ENCODE results near the gene RAB25.
"Not testable (repeated sequence)": the region's sequence is repeated elsewhere in the genome, so short reads cannot be mapped to it uniquely, and the experiment has no call there.

Gene RAB25

DNA sequence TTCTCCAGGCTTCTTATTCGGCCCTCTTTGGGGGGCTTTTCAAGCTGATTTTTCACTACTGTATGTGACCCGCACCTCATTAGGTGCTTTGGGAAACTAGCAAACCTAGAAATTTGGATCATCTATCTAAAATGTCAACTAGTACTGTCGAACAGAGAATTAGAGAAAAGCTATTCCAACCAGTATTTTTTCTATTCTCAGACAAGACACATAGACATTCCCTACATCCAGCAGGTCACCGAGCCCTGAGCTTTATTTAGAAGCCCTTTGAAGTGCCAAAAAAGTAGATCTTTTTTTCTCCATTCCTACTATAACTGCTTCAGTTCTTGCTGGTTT, 39.9 kb upstream of the RAB25 start:
- DNase-seq (ENCODE audit: extremely low spot score), result no peak
- TF ChIP-seq, protein P1, sequence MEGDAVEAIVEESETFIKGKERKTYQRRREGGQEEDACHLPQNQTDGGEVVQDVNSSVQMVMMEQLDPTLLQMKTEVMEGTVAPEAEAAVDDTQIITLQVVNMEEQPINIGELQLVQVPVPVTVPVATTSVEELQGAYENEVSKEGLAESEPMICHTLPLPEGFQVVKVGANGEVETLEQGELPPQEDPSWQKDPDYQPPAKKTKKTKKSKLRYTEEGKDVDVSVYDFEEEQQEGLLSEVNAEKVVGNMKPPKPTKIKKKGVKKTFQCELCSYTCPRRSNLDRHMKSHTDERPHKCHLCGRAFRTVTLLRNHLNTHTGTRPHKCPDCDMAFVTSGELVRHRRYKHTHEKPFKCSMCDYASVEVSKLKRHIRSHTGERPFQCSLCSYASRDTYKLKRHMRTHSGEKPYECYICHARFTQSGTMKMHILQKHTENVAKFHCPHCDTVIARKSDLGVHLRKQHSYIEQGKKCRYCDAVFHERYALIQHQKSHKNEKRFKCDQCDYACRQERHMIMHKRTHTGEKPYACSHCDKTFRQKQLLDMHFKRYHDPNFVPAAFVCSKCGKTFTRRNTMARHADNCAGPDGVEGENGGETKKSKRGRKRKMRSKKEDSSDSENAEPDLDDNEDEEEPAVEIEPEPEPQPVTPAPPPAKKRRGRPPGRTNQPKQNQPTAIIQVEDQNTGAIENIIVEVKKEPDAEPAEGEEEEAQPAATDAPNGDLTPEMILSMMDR (IDR thresholded peaks at IDR 0.05; ENCODE audit: control extremely low read depth, extremely low read depth, low read depth, missing control alignments), result no peak
- ChIA-PET CTCF (interaction anchor here (0.7 to 1.2 kb wide), 3 partner anchors 29 to 45 kb away, joined by 3 to 5 read pairs (median 3); partner anchors contain the start of genes LAMTOR2 and UBQLN4), POLR2A (interaction anchor here (0.5 to 0.6 kb wide), 3 partner anchors 48 to 885 kb away, joined by 3 to 8 read pairs (median 6); no protein-coding TSS in a partner anchor)

DNA sequence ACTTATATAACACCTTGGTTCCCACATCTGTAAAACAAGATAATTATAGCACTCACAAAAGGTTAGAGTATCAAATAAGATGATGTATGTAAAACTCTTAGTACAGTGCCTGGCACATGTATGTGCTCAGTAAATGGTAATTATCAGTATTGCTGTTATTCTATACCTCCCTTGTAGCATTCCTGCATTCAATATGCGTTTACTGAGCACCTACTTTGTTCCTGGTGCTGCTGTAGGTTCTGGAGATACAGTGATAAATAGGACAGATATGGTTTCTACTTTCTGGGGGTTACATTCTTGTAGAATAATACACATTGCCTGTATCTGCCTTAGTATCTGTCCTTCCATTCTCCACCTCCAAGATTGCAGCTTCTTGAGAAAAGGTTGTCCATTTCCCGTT, 39.0 kb upstream of the RAB25 start:
- TF ChIP-seq, protein P1 (IDR thresholded peaks at IDR 0.05; ENCODE audit: control extremely low read depth, extremely low read depth, low read depth, missing control alignments), result no peak
- ChIA-PET POLR2A (interaction anchor here (0.6 kb wide), 1 partner anchor 765 kb away, joined by 3 read pairs; no protein-coding TSS in a partner anchor), CTCF (no interaction called here)
- no peak for DNase-seq (ENCODE audit: extremely low spot score)

DNA sequence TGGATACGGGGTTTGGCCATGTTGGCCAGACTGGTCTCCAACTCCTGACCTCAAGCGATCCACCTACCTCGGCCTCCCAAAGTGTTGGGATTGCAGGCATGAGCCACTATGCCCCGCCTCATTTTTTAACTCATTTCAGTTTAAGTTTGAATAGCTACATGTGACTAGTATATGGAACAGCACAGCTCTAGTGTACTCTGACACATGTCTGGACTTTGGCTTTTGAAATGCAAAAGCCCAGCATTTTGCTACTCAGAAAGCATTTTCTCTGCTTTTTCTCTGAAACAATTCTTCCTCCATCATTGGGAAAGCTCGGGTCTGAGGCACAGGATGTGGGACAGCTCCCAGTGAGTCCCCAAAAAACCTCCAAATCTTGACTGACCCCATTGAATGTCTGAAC, 36.2 kb upstream of the RAB25 start:
- CTCF ChIA-PET, result interaction anchor here (1.1 to 2.6 kb wide), 5 partner anchors 8 to 130 kb away, joined by 3 to 27 read pairs (median 5); no protein-coding TSS in a partner anchor

DNA sequence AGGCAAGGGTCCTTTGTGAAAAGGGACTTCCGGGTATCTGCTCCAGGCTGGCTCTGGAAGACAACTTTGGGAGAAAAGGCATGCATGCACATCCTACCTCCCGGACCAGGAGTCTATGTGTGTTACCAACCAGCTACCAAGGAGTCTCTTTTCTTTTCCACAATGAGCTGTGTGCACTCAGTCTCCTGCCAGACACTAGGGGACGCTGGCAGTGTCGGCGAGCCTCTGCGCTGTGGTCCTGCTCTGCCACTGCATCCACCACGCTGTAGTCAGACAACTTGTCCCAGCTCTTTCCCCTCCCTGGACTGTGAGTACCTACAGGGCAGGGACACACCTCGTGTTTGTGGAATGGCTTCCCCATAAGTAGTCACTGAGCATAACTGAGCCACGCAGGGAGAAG, 35.1 kb upstream of the RAB25 start:
- CTCF ChIA-PET, result interaction anchor here (0.7 to 2.6 kb wide), 13 partner anchors 10 to 131 kb away, joined by 3 to 27 read pairs (median 4); no protein-coding TSS in a partner anchor

More for the DNA sequence above, 36.2 kb upstream of the RAB25 start:
- TF ChIP-seq, protein P1 (IDR thresholded peaks at IDR 0.05; ENCODE audit: control extremely low read depth, extremely low read depth, low read depth, missing control alignments), result no peak
- POLR2A ChIA-PET, result no interaction called here
- no peak for DNase-seq (ENCODE audit: extremely low spot score)

DNA sequence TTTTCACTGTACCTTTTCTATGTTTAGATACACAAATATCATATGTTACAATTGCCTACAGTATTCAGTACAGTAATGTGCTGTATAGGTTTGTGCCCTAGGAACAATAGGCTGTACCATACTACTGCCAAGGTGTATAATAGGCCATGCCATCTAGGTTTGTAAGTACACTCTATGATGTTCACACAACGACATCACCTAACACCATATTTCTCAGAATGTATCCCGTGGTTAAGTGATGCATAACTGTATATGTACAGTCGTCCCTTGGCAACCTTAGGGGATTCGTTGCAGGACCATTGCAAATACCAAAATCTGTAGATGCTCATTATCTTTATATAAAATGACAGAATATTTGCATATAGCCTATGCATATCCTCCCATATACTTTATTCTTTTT, 34.4 kb upstream of the RAB25 start:
- ChIA-PET POLR2A (no interaction called here), CTCF (interaction anchor here (1.1 to 2.6 kb wide), 3 partner anchors 13 to 102 kb away, joined by 3 to 27 read pairs (median 4); no protein-coding TSS in a partner anchor)
- TF ChIP-seq, protein P1 (IDR thresholded peaks at IDR 0.05; ENCODE audit: control extremely low read depth, extremely low read depth, low read depth, missing control alignments), result no peak

More for the DNA sequence above, 35.1 kb upstream of the RAB25 start:
- peak; percentile 71 for DNase-seq (ENCODE audit: extremely low spot score)
- TF ChIP-seq, protein P1 (IDR thresholded peaks at IDR 0.05; ENCODE audit: control extremely low read depth, extremely low read depth, low read depth, missing control alignments), result peak; percentile 76
- POLR2A ChIA-PET, result no interaction called here

DNA sequence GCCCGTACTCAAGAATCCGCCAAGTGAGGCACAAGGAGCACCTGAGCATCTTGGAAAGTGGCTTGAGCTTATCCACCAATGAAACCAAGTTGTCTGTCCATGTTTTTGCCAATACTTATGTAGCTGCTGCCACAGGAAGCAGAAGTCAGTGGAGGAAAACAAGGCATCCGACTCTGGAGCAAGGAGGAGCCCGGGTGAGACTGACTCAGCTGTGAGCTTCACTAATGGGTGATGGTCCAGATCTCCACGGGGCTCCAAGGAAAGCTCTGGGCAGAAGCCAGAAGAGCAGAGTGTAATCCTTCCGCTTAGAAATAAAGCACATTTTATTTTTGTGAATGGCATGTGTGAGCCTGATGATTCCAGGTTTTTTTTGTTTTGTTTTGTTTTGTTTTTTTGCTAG, 27.9 kb upstream of the RAB25 start:
- POLR2A ChIA-PET, result interaction anchor here (0.6 kb wide), 1 partner anchor 140 kb away, joined by 3 read pairs; no protein-coding TSS in a partner anchor
- DNase-seq (ENCODE audit: extremely low spot score), result no peak
- CTCF ChIA-PET, result interaction anchor here (0.9 to 2.7 kb wide), 5 partner anchors 7 to 43 kb away, joined by 3 to 8 read pairs (median 5); partner anchors contain the start of gene UBQLN4

More for the DNA sequence above, 34.4 kb upstream of the RAB25 start:
- DNase-seq (ENCODE audit: extremely low spot score), result no peak

DNA sequence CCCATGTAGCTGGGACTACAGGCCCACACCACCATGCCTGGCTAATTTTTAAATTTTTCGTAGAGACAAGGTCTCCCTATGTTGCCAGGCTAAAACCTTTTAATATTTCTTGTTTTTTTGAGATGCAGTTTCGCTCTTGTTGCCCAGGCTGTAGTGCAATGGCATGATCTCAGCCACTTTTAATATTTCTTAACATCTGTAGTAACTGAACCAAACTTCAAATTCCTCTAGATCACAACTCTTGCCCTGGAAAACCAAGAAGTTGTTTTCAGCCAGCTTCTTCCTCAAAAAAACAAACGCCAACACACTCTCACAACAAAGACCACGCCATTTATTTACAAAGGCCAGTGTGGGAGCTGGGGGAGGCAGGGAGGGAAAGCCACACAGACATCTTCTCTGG, 26.0 kb upstream of the RAB25 start:
- CTCF ChIA-PET; POLR2A ChIA-PET; DNase-seq (ENCODE audit: extremely low spot score): not testable (repeated sequence)

More for the DNA sequence above, 27.9 kb upstream of the RAB25 start:
- TF ChIP-seq, protein P1 (IDR thresholded peaks at IDR 0.05; ENCODE audit: control extremely low read depth, extremely low read depth, low read depth, missing control alignments), result no peak
